Mesenchymal stem cell (in vitro differentiated cells and primary cell): ENCODE measurements around the gene PROCR. TPM values are rescaled to one million over a fixed set of nuclear protein-coding genes. Genes with fewer than 3 reads are reported as not detected.
A peak's percentile ranks its signal among the peaks of the same experiment; 100 is the strongest.

ENCODE experiments used
- DNase-seq: peaks from one replicate; pipeline ENCODE4 v3.0.0-alpha.2; 2013
- H2AFZ ChIP-seq: one replicate; pipeline ENCODE4 v1.6.1; 2013; ENCODE audit warnings: low read depth, mild to moderate bottlenecking, control low read depth, inconsistent platforms, low read length, moderate library complexity
- H2AK5ac ChIP-seq: 2 replicates; pipeline ENCODE4 v1.6.1; 2013; ENCODE audit warnings: low read length, moderate library complexity, mild to moderate bottlenecking, inconsistent platforms; ENCODE audit not compliant: severe bottlenecking
- H2BK120ac ChIP-seq: one replicate; pipeline ENCODE4 v1.6.1; 2013; ENCODE audit warnings: low read depth, mild to moderate bottlenecking, inconsistent platforms, low read length, moderate library complexity
- H2BK12ac ChIP-seq, 2 experiments: one replicate each; pipeline ENCODE4 v1.6.1; 2013; ENCODE audit warnings: inconsistent platforms in 2 of 2, low read length in 2 of 2, mild to moderate bottlenecking in 2 of 2, moderate library complexity in 2 of 2, control low read depth in 1 of 2
- H2BK15ac ChIP-seq: one replicate; pipeline ENCODE4 v1.6.1; 2013; ENCODE audit warnings: mild to moderate bottlenecking, low read depth, inconsistent platforms; ENCODE audit not compliant: poor library complexity, severe bottlenecking
- H2BK5ac ChIP-seq: 2 replicates; pipeline ENCODE4 v1.6.1; 2013; ENCODE audit warnings: low read depth, mild to moderate bottlenecking, low read length, control low read depth, inconsistent platforms; ENCODE audit not compliant: poor library complexity, severe bottlenecking
- H3K14ac ChIP-seq, 2 experiments: one replicate each; pipeline ENCODE4 v1.6.1; 2013; ENCODE audit warnings: inconsistent platforms in 2 of 2, low read length in 2 of 2, control low read depth in 1 of 2, mild to moderate bottlenecking in 1 of 2, moderate library complexity in 1 of 2
- H3K18ac ChIP-seq, 2 experiments: one replicate each; pipeline ENCODE4 v1.6.1; 2013; ENCODE audit warnings: inconsistent platforms in 2 of 2, low read length in 2 of 2, control low read depth in 1 of 2, low read depth in 1 of 2, mild to moderate bottlenecking in 1 of 2
- H3K23ac ChIP-seq, 2 experiments: one replicate each; pipeline ENCODE4 v1.6.1; 2013; ENCODE audit warnings: inconsistent platforms in 2 of 2, low read length in 2 of 2, mild to moderate bottlenecking in 2 of 2, moderate library complexity in 2 of 2, control low read depth in 1 of 2
- H3K27ac ChIP-seq: 2 replicates; pipeline ENCODE4 v1.5.1; 2013; ENCODE audit warnings: mild to moderate bottlenecking, moderate library complexity, low read length, control low read depth, inconsistent platforms; ENCODE audit not compliant: poor library complexity, severe bottlenecking
- H3K27me3 ChIP-seq, 2 experiments: 2 replicates each; pipeline versions ENCODE4 v1.6.1 to v1.7.0; 2013; ENCODE audit warnings: low read length in 2 of 2, mild to moderate bottlenecking in 2 of 2, moderate library complexity in 2 of 2, control low read depth in 1 of 2, inconsistent platforms in 1 of 2; ENCODE audit not compliant: control insufficient read depth in 1 of 2, insufficient read depth in 1 of 2
- H3K36me3 ChIP-seq, 2 experiments: 2 replicates each; pipeline versions ENCODE4 v1.6.1 to v1.7.0; 2013; ENCODE audit warnings: low read length in 2 of 2, control low read depth in 1 of 2, inconsistent platforms in 1 of 2, low read depth in 1 of 2, mild to moderate bottlenecking in 1 of 2; ENCODE audit not compliant: insufficient read depth in 2 of 2, control insufficient read depth in 1 of 2
- H3K4ac ChIP-seq, 2 experiments: one replicate each; pipeline ENCODE4 v1.6.1; 2013; ENCODE audit warnings: inconsistent platforms in 2 of 2, low read length in 2 of 2, mild to moderate bottlenecking in 2 of 2, moderate library complexity in 2 of 2, control low read depth in 1 of 2, low read depth in 1 of 2
- H3K4me1 ChIP-seq: 2 replicates; pipeline ENCODE4 v1.6.1; 2013; ENCODE audit warnings: low read depth, low read length, control low read depth; ENCODE audit not compliant: control insufficient read depth, insufficient read depth
- H3K4me2 ChIP-seq: 2 replicates; pipeline ENCODE4 v1.6.1; 2013; ENCODE audit warnings: low read length, mild to moderate bottlenecking, inconsistent platforms; ENCODE audit not compliant: poor library complexity, severe bottlenecking
- H3K4me3 ChIP-seq, 2 experiments: 2 replicates each; pipeline versions ENCODE4 v1.5.1 to v1.7.0; 2013; ENCODE audit warnings: low read length in 2 of 2, mild to moderate bottlenecking in 2 of 2, control low read depth in 1 of 2, low read depth in 1 of 2; ENCODE audit not compliant: insufficient read depth in 1 of 2
- H3K79me1 ChIP-seq: replicated peaks from 2 replicates; pipeline ENCODE4 v1.6.1; 2013; ENCODE audit warnings: mild to moderate bottlenecking, control low read depth, low read length, inconsistent platforms; ENCODE audit not compliant: poor library complexity, severe bottlenecking
- H3K9ac ChIP-seq: 2 replicates; pipeline ENCODE4 v1.7.0; 2013; ENCODE audit warnings: mild to moderate bottlenecking, low read length, moderate library complexity
- H3K9me3 ChIP-seq: 2 replicates; pipeline ENCODE4 v1.7.0; 2013; ENCODE audit warnings: mild to moderate bottlenecking, low read length; ENCODE audit not compliant: control insufficient read depth
- H4K8ac ChIP-seq: one replicate; pipeline ENCODE4 v1.6.1; 2013; ENCODE audit warnings: inconsistent platforms, mild to moderate bottlenecking, low read length, moderate library complexity
- H4K91ac ChIP-seq: one replicate; pipeline ENCODE4 v1.6.1; 2013; ENCODE audit warnings: mild to moderate bottlenecking, low read length, inconsistent platforms
- WGBS: methylation state at CpG from one replicate; pipeline ENCODE4 v1.1.7; 2013; ENCODE audit warnings: mixed read lengths; 5-methylcytosine and 5-hydroxymethylcytosine counted together
- small RNA-seq: library from polyadenylated mRNA; stranded (forward); fragments of <200 nt; extraction: miRNeasy Mini kit (QIAGEN cat#:217004); gene quantifications from one replicate; pipeline ENCODE3, GENCODE V24; 2013; ENCODE audit warnings: low read depth

PROCR gene

DNA sequence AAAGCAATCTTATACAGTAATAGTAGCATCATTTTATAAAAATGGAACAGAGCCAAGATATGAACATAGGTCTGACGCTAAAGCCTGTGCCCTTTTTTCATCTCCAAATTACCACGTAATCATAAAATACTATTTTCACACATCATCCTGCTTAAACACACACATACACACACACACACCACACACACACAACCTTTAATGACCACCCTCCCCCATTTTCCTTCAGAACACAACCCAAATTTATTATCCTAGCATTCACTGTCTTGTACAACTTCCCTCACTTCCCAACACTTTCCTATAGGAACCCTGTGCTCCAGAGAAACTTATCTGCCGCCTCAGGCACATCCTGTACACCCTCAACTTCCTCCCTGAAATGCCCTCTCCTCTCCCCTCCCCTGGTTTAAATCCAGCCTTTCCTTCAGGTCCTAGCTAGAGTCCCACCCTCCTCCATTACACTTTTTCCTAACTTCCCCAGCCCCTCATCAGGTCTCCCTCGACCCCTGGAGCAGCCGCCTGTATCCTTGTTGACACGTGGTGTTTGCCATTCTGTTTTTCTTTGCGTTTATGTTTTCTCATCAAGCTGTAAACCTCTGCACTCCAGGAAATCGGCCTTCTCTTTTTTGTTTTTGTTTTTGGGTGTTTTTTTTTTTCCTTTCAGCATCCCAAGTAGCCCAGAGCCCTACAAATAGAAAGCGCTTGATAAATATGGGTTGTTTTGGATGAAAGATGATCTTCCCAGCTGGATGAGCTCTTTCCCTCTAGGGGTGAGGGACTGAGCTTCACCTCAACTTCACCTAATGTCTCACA, 53.6 kb downstream of the PROCR start:
- no peak overlapping the region for H3K9ac ChIP-seq
- 47% methylated on average over 6 of the region's 9 CpGs for WGBS
- no peak overlapping the region for H2BK15ac ChIP-seq

DNA sequence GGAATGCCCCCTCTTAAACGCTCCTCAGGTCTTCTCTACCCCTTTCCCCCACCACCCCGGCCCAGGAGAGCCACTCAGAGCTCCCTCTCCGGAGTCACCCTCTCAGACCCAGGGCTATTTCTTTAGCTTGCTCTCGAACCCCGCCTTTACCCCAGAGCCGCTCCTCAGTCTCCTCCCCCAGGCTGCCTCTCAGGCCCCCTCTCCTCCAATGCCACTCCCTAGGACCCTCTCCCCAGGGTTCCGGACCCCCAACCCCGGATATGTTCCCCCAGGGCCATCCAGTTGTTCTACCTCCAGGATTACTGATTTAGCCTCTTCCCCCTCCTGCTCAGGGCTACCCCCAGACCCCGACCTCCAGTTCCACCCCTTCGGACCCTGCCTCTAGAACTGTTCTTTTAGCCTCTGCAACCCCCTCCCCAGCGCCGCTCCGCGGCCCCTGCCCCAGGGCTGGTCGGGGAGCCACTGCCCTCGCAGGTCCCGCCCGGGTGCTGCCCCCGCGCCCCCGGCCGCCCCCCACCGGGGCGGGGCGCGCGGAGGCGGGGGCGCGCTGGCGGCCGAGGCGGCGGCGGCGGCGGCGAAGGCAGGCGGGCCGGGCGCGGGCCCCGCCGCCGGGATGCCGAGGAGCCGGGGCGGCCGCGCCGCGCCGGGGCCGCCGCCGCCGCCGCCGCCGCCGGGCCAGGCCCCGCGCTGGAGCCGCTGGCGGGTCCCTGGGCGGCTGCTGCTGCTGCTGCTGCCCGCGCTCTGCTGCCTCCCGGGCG, 54.4 kb downstream of the PROCR start, which contains the start of gene MMP24:
MMP24 (plus strand) TSS at position 565 of the 758 bp plus-strand sequence; CDS start at position 614, 49 bp downstream.
- no peak within 1 kb of the TSS for H3K18ac ChIP-seq
- peak within 1 kb of the TSS; percentile 56 to 58 for H3K4me3 ChIP-seq
- H2AK5ac ChIP-seq, result no peak within 1 kb of the TSS
- peak within 1 kb of the TSS; percentile 83 for H3K4me2 ChIP-seq
- H3K9ac ChIP-seq, result no peak within 1 kb of the TSS
- no peak within 1 kb of the TSS for H3K14ac ChIP-seq
- peaks cover 2% of the 10 kb centered on the region for H3K79me1 ChIP-seq
- peaks cover 30 to 32% of the 10 kb centered on the region in 2 experiments for H3K27me3 ChIP-seq
- peak within 1 kb of the TSS in 1 of 2 experiments; percentile 88 for H3K23ac ChIP-seq
- peak within 1 kb of the TSS; percentile 46 for H2AFZ ChIP-seq
- H3K27ac ChIP-seq, result no peak within 1 kb of the TSS
- H3K4me1 ChIP-seq, result peaks cover 12% of the 10 kb centered on the region
- no peaks in the 10 kb centered on the region for H3K9me3 ChIP-seq
- no peaks in the 10 kb centered on the region for H3K36me3 ChIP-seq
- no peak within 1 kb of the TSS for H2BK15ac ChIP-seq
- no peak within 1 kb of the TSS for H3K4ac ChIP-seq
- H2BK120ac ChIP-seq, result no peak within 1 kb of the TSS
- no peak within 1 kb of the TSS for H2BK12ac ChIP-seq
- no peak for DNase-seq
- WGBS, result under 1% methylated on average over 10 of the region's 70 CpGs
- H2BK5ac ChIP-seq, result no peak within 1 kb of the TSS
- no peak within 1 kb of the TSS for H4K8ac ChIP-seq
- no peak within 1 kb of the TSS for H4K91ac ChIP-seq

More for the DNA sequence above, 53.6 kb downstream of the PROCR start:
- Histone ChIP-seq H3K79me1 (peaks cover 2% of the 10 kb centered on the region), H3K27ac (no peak overlapping the region), H3K4me2 (no peak overlapping the region), H4K8ac (no peak overlapping the region), H2BK5ac (no peak overlapping the region), H2AFZ (no peak overlapping the region), H2BK120ac (no peak overlapping the region), H3K4me1 (peaks cover 12% of the 10 kb centered on the region), H2AK5ac (no peak overlapping the region), H3K9me3 (no peaks in the 10 kb centered on the region), H3K27me3 (peaks cover 30 to 32% of the 10 kb centered on the region in 2 experiments), H3K4me3 (no peak overlapping the region), H3K23ac (no peak overlapping the region), H3K4ac (no peak overlapping the region), H3K36me3 (no peaks in the 10 kb centered on the region), H3K18ac (no peak overlapping the region), H2BK12ac (no peak overlapping the region), H3K14ac (no peak overlapping the region), H4K91ac (no peak overlapping the region)
- DNase-seq, result no peak

Small RNA genes within 50 kb of the gene (small RNA-seq; reads per million reads assigned to genes)
- gene MT1P3 (not detected), gene RNA5SP483 (not detected)
